Stimulated activated naive CD8-positive, alpha-beta T cell treated with anti-CD3 and anti-CD28 coated beads, Interleukin-15, Interleukin-2, amounts not matched to agents 100 ng/mL and 50 ng/mL, for 24 hours (primary cell): ENCODE data around the gene QSOX1.
A peak's percentile ranks its signal among the peaks of the same experiment; 100 is the strongest.
"Not testable (repeated sequence)": the region's sequence is repeated elsewhere in the genome, so short reads cannot be mapped to it uniquely, and the experiment has no call there.

Experiments used
- H3K27ac Mint-ChIP-seq: one replicate; pipeline ENCODE4 v1.8.0; 2021; ENCODE audit warnings: mild to moderate bottlenecking, mixed read lengths
- H3K27me3 Mint-ChIP-seq: one replicate; pipeline ENCODE4 v1.8.0; 2021; ENCODE audit warnings: mixed read lengths
- H3K36me3 Mint-ChIP-seq: one replicate; pipeline ENCODE4 v1.8.0; 2021; ENCODE audit warnings: low read depth, mixed read lengths
- H3K4me1 Mint-ChIP-seq: one replicate; pipeline ENCODE4 v1.8.0; 2021; ENCODE audit warnings: low read depth, mixed read lengths
- H3K4me3 Mint-ChIP-seq: one replicate; pipeline ENCODE4 v1.8.0; 2021; ENCODE audit warnings: mild to moderate bottlenecking, mixed read lengths
- H3K9me3 Mint-ChIP-seq: one replicate; pipeline ENCODE4 v1.8.0; 2021; ENCODE audit warnings: mixed read lengths

The QSOX1 gene

DNA sequence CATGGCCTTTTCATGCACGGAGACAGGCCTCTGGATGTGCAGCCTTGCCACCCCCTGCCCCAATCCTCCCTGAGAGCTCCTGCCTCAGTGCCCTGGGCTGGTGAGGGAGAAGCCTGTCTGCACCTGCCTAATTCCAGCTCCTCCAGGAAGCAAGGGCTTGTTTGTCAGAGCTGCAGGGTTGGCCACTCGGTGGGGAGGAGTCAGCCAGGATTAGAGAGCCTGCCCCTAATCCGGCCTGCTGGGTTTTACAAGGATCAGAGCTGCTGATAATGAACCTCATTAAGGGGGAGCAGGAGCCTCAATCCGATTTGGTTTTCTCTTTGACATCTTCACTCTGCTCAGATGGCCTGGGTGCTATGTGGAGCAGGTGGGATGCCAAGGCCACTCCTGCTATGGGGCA, 43.5 kb downstream of the QSOX1 start:
- no peak overlapping the region for H3K27ac Mint-ChIP-seq
- no peaks in the 10 kb centered on the region for H3K27me3 Mint-ChIP-seq
- no peaks in the 10 kb centered on the region for H3K4me1 Mint-ChIP-seq
- H3K36me3 Mint-ChIP-seq, result no peaks in the 10 kb centered on the region
- H3K4me3 Mint-ChIP-seq, result no peak overlapping the region
- H3K9me3 Mint-ChIP-seq, result no peaks in the 10 kb centered on the region

DNA sequence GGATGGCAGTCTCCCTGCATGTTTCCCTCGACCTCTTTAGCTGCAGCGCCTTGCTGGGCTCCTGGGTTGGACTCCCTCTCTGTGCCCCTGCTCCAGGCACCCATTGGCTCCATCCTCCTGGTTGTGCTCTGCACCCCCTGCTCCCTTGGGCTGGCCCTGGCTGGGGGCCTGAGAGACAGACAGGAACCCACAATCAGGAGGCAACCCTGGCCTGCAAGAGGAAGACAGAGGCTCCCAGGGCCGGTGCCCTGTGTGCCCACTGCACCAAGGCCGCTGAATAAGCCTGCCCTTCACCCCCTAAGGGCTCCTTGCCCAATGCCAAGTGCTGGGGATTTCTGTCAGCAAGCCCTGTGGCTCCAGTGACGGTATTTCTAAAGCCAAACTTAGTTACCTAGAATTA, 43.9 kb downstream of the QSOX1 start:
- Mint-ChIP-seq H3K9me3 (no peaks in the 10 kb centered on the region), H3K27ac (no peak overlapping the region), H3K36me3 (no peaks in the 10 kb centered on the region), H3K4me1 (no peaks in the 10 kb centered on the region), H3K4me3 (no peak overlapping the region), H3K27me3 (no peaks in the 10 kb centered on the region)

GRCh38 chr1:180199018-180199417, 44.3 kb downstream of the QSOX1 start:
- Mint-ChIP-seq H3K36me3 (no peaks in the 10 kb centered on the region), H3K9me3 (no peaks in the 10 kb centered on the region), H3K27me3 (no peaks in the 10 kb centered on the region), H3K27ac (no peak overlapping the region), H3K4me1 (no peaks in the 10 kb centered on the region), H3K4me3 (no peak overlapping the region)

DNA sequence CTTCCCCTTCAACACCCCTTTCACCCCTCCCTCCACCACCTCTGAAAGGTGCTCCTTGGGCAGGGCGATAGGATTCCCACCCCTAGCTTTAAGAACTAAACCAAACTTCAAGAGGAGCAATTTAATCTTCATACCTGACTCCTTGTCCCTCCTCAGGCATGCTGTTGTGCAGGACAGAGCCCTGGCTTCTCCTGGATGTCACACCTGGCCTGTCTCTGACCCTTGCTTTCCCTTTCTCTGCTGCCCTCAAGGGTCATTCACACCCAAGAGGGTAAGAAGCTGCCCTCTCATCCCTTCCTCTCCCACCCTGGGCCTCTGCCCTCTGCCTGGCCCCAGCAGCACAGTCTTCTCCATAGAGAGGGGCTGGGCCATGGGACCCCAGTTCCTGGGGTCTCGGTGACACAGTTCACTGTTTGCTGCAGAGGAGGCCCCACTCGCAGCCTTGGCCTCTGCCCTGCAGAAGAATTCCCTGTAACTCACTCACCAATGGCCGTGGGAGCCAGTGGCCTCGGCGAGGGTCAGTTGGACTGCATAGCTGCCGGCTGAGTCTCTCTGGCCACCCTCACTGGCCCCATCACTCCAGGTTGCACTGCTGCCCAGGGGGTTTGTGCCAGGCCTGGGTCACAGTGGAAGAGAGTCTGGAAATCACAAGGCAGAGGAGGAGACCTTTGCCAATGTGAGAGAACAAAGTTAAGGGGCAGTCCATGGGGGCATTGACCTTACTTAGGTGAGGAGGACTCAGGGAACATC, 47.0 kb downstream of the QSOX1 start:
- Mint-ChIP-seq H3K27me3 (no peaks in the 10 kb centered on the region), H3K27ac (no peak overlapping the region)

GRCh38 chr1:180202588-180202987, 47.9 kb downstream of the QSOX1 start:
- not testable (repeated sequence) for H3K27ac Mint-ChIP-seq, H3K9me3 Mint-ChIP-seq, H3K27me3 Mint-ChIP-seq, H3K4me3 Mint-ChIP-seq, H3K4me1 Mint-ChIP-seq, H3K36me3 Mint-ChIP-seq

More for the DNA sequence above, 47.0 kb downstream of the QSOX1 start:
- no peak overlapping the region for H3K4me3 Mint-ChIP-seq
- H3K9me3 Mint-ChIP-seq, result no peaks in the 10 kb centered on the region
- H3K36me3 Mint-ChIP-seq, result no peaks in the 10 kb centered on the region
- H3K4me1 Mint-ChIP-seq, result no peaks in the 10 kb centered on the region

DNA sequence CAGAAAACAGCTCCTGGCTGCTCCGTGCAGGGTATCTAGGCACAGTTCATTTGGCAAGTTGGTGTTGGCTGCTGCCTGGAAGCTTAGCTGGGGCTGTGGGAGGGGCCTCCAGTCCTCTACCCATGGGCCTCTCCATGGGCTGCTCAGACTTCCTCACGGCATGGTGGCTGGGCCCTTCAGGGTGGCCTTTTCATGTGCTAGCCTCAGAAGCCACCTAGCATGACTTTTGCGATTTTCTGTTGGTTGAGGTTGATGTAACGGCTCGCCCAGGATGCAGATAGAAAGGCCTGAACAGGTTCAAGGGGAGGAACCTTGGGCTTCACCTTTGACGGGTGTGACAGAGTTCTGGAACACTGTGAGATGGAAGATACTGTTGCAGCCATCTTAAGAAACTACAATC, 49.6 kb downstream of the QSOX1 start:
- H3K4me3 Mint-ChIP-seq, result no peak overlapping the region
- no peaks in the 10 kb centered on the region for H3K36me3 Mint-ChIP-seq
- no peak overlapping the region for H3K27ac Mint-ChIP-seq
- no peaks in the 10 kb centered on the region for H3K9me3 Mint-ChIP-seq
- H3K27me3 Mint-ChIP-seq, result no peaks in the 10 kb centered on the region
- no peaks in the 10 kb centered on the region for H3K4me1 Mint-ChIP-seq

DNA sequence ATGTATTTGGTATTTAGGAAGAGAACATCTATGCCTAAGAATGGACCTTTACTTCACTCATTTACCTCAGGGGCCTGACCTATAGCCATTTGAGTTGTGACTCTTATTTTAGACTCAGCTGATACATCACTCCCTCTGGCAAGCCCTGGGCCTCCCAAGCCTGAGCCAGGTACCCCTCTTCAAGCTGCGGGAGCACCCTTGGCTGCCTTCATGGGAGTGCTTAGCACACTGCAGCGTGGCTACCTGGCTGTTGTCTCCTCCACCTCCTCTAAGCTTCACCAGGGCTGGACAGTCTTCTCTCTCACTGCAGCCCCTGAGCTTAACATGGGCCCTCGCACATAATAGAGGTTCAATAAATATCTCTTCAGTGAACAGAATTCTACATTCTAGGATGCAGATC, 51.9 kb downstream of the QSOX1 start:
- Mint-ChIP-seq H3K27me3 (no peaks in the 10 kb centered on the region), H3K9me3 (no peaks in the 10 kb centered on the region), H3K4me3 (no peak overlapping the region), H3K36me3 (no peaks in the 10 kb centered on the region), H3K27ac (no peak overlapping the region), H3K4me1 (no peaks in the 10 kb centered on the region)

DNA sequence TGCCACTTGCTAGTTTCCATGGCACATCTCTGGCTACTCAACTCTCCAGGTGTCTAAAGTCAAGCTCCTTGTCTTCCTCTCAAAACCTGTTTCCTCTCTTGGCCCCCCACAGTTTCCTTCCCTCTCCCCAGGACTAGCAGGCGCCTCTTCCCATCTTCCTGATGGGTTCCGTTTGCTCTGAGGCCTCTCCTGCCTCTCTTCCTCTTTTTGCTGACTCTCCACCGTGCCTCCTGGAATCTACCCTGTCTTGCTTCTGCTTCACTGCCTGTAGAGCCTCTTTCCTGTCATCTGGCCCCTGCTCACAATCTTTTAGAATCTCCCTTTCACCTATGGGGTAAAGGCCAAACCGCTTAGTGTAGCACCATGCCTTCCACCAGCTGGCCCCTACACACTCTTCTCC, 53.6 kb downstream of the QSOX1 start:
- no peaks in the 10 kb centered on the region for H3K27me3 Mint-ChIP-seq
- H3K27ac Mint-ChIP-seq, result no peak overlapping the region
- no peak overlapping the region for H3K4me3 Mint-ChIP-seq
- no peaks in the 10 kb centered on the region for H3K36me3 Mint-ChIP-seq
- peaks cover 1% of the 10 kb centered on the region for H3K4me1 Mint-ChIP-seq
- H3K9me3 Mint-ChIP-seq, result no peaks in the 10 kb centered on the region

DNA sequence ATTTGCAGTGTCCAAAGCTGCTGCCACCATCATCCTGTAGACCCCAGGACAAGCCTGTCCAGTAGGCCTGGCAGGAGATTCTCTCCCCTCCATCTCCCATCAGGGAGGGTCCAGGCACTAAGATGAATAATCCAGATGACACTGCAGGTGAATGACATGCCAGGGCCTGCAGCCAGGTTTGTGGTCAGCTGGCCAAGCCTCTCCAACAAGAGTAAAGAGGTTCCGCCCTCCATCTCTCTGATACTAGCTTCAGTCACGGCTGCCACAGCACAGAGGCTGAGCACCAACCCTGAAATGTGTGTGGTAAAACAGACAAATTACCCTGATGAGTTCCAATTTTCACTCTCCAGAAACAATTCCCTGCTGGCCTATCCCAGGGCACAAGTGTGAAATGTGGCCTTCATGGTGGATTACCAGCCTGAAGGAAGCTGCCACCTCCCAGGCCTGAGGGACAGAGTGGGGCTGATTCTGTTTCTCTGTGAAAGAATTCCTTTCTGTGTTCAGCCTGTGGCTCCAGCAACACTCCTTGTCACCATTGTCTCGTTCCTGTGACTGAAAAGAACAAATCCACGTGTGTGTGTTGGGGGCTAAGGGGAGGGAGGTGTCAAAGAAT, 55.4 kb downstream of the QSOX1 start:
- Mint-ChIP-seq H3K36me3 (no peaks in the 10 kb centered on the region), H3K9me3 (no peaks in the 10 kb centered on the region), H3K27me3 (no peaks in the 10 kb centered on the region), H3K27ac (no peak overlapping the region), H3K4me1 (peaks cover 9% of the 10 kb centered on the region), H3K4me3 (no peak overlapping the region)

DNA sequence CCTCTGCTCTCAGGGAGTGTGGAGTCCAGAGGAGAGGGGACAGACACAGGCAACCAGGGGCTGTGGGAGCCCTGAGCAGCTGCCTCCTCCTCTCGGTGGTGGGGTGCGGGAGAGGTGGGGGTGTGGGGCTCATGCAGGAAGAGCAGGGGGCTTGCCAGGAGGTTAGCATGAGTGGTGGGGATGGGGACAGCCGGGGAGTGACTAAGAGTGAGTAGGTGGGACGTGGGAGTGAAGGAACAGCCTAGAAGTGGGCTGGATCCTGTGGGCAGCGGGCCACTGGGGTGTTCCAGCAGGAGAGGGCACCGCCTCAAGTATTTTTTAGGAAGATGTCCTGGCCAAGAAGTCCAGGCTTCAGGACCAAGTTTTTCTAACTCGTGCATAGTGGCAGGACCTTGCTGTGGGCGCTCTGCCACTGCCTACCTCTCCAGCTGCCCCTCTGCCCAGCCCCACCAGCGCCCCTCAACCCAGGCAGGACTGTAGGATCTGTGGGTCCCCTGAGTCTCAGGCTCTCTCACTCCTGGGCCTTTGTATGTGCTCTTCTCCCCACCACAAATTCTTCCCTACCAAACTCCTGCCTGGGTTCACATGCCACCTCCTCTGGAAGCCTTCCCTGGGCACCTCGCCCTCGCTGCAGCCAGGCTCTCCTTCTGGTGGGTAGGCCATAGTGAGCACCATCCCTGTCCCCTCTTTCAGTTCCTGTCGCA, 56.6 kb downstream of the QSOX1 start:
- Mint-ChIP-seq H3K4me3 (no peak overlapping the region), H3K27ac (no peak overlapping the region)

DNA sequence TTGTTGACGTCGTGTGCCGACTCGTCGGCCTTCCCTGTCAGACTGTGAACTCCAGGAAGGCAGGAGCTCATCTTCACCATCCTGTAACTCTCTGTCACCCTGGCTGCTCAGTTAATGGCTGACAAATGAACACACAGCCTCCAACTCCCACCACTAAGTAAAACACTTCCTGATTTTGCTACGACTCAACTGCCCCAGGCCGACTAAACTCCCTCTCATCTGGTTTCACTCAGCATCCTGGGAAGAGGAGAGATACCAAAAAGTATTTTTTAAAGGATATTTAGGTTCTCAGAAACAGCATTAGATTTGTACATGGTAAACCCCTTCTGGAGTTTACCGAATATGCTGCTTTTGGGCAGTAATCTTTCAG, 57.2 kb downstream of the QSOX1 start:
- H3K4me3 Mint-ChIP-seq, result no peak overlapping the region
- no peaks in the 10 kb centered on the region for H3K9me3 Mint-ChIP-seq
- peaks cover 9% of the 10 kb centered on the region for H3K4me1 Mint-ChIP-seq
- no peak overlapping the region for H3K27ac Mint-ChIP-seq
- H3K36me3 Mint-ChIP-seq, result no peaks in the 10 kb centered on the region
- no peaks in the 10 kb centered on the region for H3K27me3 Mint-ChIP-seq

More for the DNA sequence above, 56.6 kb downstream of the QSOX1 start:
- Mint-ChIP-seq H3K36me3 (no peaks in the 10 kb centered on the region), H3K4me1 (peaks cover 9% of the 10 kb centered on the region), H3K27me3 (no peaks in the 10 kb centered on the region), H3K9me3 (no peaks in the 10 kb centered on the region)

DNA sequence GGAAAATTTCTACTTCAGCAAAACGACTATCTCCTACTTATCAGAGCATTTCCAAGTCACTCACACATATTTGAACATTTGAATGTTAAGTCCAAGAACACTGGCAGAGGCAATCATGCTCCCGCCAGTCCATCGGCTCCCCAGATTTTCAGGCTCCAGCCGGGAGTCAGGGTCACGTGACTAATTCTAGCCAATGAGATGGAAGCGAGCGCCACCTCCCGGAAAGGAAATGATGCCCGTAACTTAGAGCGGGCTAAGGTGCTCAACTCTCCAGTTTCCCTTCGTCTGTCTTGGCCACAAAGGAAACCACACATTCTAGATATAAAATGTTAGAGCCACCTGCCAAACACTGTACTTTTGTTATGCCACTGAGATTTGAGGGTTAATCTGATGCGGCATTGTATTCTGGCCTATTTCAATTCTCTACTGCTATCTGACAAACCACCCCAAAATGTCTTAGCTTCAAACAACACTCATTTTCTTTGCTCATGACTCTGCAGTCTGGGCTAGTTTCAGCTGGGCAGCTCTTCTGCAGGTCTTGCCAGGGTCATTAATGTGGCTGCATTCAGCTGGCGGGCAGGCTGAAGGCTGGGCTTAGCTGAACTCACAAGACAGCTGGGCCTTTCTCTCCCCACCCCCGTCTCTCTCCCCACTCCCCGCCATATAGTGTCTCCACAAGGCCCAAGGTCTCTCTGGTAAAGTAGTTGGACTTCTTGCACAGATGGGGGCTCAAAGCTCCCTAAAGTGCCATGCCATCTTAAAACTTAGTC, 58.9 kb downstream of the QSOX1 start:
- Mint-ChIP-seq H3K4me1 (peaks cover 9% of the 10 kb centered on the region), H3K9me3 (no peaks in the 10 kb centered on the region), H3K27ac (peak overlapping the region; percentile 54), H3K27me3 (no peaks in the 10 kb centered on the region), H3K36me3 (no peaks in the 10 kb centered on the region), H3K4me3 (peak overlapping the region; percentile 59)

GRCh38 chr1:180215856-180216625, 61.4 kb downstream of the QSOX1 start:
- H3K27ac Mint-ChIP-seq, result peak overlapping the region; percentile 19
- H3K4me3 Mint-ChIP-seq, result no peak overlapping the region
- no peaks in the 10 kb centered on the region for H3K27me3 Mint-ChIP-seq
- H3K36me3 Mint-ChIP-seq, result no peaks in the 10 kb centered on the region
- H3K9me3 Mint-ChIP-seq, result no peaks in the 10 kb centered on the region
- H3K4me1 Mint-ChIP-seq, result peaks cover 9% of the 10 kb centered on the region

DNA sequence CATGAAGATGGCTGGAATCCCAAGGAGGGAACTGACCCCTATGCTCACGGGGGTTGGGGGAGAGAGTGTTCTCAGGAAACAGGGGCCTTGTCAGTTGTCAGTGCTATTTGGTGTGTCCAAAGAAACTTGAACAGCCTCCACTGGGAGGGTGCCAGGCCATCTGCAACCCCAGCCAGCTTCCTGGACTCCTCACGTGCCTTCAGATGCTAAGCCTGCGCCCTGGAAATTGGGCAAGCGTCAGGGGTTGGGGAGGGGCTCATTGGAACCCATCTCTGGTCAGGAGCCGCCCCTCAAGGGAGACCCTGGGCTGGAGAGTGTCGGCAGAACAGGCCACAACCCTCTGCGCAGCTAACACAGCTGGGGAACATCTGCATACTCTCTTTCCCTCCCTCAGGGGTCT, 62.3 kb downstream of the QSOX1 start:
- H3K4me3 Mint-ChIP-seq, result no peak overlapping the region
- no peaks in the 10 kb centered on the region for H3K36me3 Mint-ChIP-seq
- H3K27me3 Mint-ChIP-seq, result peaks cover under 1% of the 10 kb centered on the region
- H3K4me1 Mint-ChIP-seq, result peaks cover 9% of the 10 kb centered on the region
- H3K9me3 Mint-ChIP-seq, result no peaks in the 10 kb centered on the region
- H3K27ac Mint-ChIP-seq, result no peak overlapping the region
